GM12878 (cell line): ENCODE results near the gene AP1M2. TPM values are rescaled to one million over a fixed set of nuclear protein-coding genes. Genes with fewer than 3 reads are reported as not detected.

Experiments
- ATF3 ChIP-seq: IDR thresholded peaks from 2 replicates; pipeline ENCODE4 v1.6.1; 2011; ENCODE audit warnings: low read depth, mild to moderate bottlenecking, low read length, moderate library complexity, borderline replicate concordance; ENCODE audit errors: extremely low read depth
- HDAC2 ChIP-seq: fragments of 200-600 bp; sonication (generic); IDR thresholded peaks from 2 replicates; pipeline ENCODE4 v1.6.1; 2017
- PAX5 ChIP-seq: IDR thresholded peaks from 2 replicates; pipeline ENCODE4 v1.6.1; 2011; ENCODE audit warnings: low read depth, low read length, borderline replicate concordance
- PKNOX1 ChIP-seq: fragments of 450-650 bp; IDR thresholded peaks from 2 replicates; pipeline ENCODE4 v1.6.1; 2016; ENCODE audit warnings: mild to moderate bottlenecking
- ZBTB40 ChIP-seq: fragments of 450-650 bp; IDR thresholded peaks from 2 replicates; pipeline ENCODE4 v1.6.1; 2016; ENCODE audit warnings: mild to moderate bottlenecking, moderate library complexity, borderline replicate concordance
- polyA plus RNA-seq, 11 experiments: library from polyadenylated mRNA; depleted of rRNA in 4 of 11; unstranded in 6 of 11; stranded (reverse) in 5 of 11; fragments of >200 nt; fragmentation: Nextera tagmentation in 4 of 11; fragmentation: Illumina TruSeq in 1 of 11; extraction: Ambion mirVana in 4 of 11; extraction: Trizol in 1 of 11; gene quantifications; 1 replicate in 1 of 11; 2 replicates in 10 of 11; pipeline versions ENCODE4 v1.2.1 to v1.2.3, GENCODE V29; 2011 to 2016; ENCODE audit warnings: inconsistent platforms in 2 of 11, missing spikeins in 2 of 11, low read depth in 1 of 11
- total RNA-seq, 4 experiments: library from RNA; depleted of rRNA in 3 of 4; stranded (reverse); fragments of >200 nt in 3 of 4; fragmentation: Illumina TruSeq in 1 of 4; extraction: Trizol in 1 of 4; gene quantifications; 2 replicates each; pipeline versions ENCODE4 v1.2.1 to v1.2.3, GENCODE V29; 2013 to 2021

AP1M2 gene
- total and polyA plus RNA-seq, 10 of the 15 experiments (the other 5 are each of a cell fraction or from before 2014, with no cell fraction given), result 0.72 TPM; not detected in 9

- no peak for TF ChIP-seq PKNOX1
- no peak for TF ChIP-seq ZBTB40
- peak; percentile 73; the same call in 1 of the 2 replicates for TF ChIP-seq PAX5
- no peak for TF ChIP-seq HDAC2
- no peak for TF ChIP-seq ATF3
These were observed 6.9 kb upstream of the AP1M2 start (continued) for GRCh38 chr19:10593820-10594637.
